Endothelial cell of umbilical vein (primary cell): ENCODE results near the gene CYP51A1. TPM values are rescaled to one million over a fixed set of nuclear protein-coding genes. Genes with fewer than 3 reads are reported as not detected.
"Not testable (repeated sequence)": the region's sequence is repeated elsewhere in the genome, so short reads cannot be mapped to it uniquely, and the experiment has no call there.

Source experiments
- BruUV-seq: library from RNA; stranded (reverse); fragments of 400-500 nt; replicated peaks from 2 replicates; lab custom pipeline; 2021; lab: Mats Ljungman, UMichigan
- CTCF ChIA-PET: fragments of 300-600, 350-600 bp; sonication (Branson Sonifier 250); formaldehyde crosslinking; loops from one replicate; lab custom pipeline; 2021; ENCODE audit warnings: antibody characterized with exemption, inconsistent platforms; lab: Charles Lee
- POLR2A ChIA-PET: fragments of 300-600, 350-600 bp; sonication (Branson Sonifier 250); formaldehyde crosslinking; loops from one replicate; lab custom pipeline; 2021; ENCODE audit warnings: antibody characterized with exemption, inconsistent platforms; lab: Charles Lee
- DNase-seq: peaks from one replicate; pipeline ENCODE4 v3.0.0-alpha.2; 2011; ENCODE audit warnings: low read depth, low spot score
- FAIRE-seq: peaks from 2 replicates; lab custom pipeline; 2011; peaks lifted over from hg19 to GRCh38; lab: Jason Lieb, UNC
- H2AFZ ChIP-seq: 2 replicates; pipeline ENCODE4 v1.6.0; 2012; ENCODE audit warnings: low read depth, low read length, control low read depth, inconsistent platforms
- H3K27ac ChIP-seq: 2 replicates; pipeline ENCODE4 v1.5.1; 2011; ENCODE audit warnings: low read depth, mild to moderate bottlenecking, control low read depth, low read length, moderate library complexity; ENCODE audit not compliant: insufficient read depth
- H3K27me3 ChIP-seq, 2 experiments: 2 replicates each; pipeline versions ENCODE4 v1.6.0 to v1.6.1; 2011; ENCODE audit warnings: low read length in 2 of 2, mixed read lengths in 1 of 2; ENCODE audit not compliant: control insufficient read depth in 2 of 2, insufficient read depth in 2 of 2
- H3K36me3 ChIP-seq, 2 experiments: 2 replicates in 1 of 2; 3 replicates in 1 of 2; pipeline ENCODE4 v1.5.1; 2011; ENCODE audit warnings: low read length in 2 of 2, mild to moderate bottlenecking in 1 of 2, moderate library complexity in 1 of 2; ENCODE audit not compliant: control insufficient read depth in 2 of 2, insufficient read depth in 2 of 2; ENCODE audit errors: extremely low read depth in 1 of 2
- H3K4me1 ChIP-seq: 3 replicates; pipeline ENCODE4 v1.5.1; 2011; ENCODE audit warnings: mild to moderate bottlenecking, low read length; ENCODE audit not compliant: control insufficient read depth, insufficient read depth; ENCODE audit errors: extremely low read depth
- H3K4me2 ChIP-seq: 2 replicates; pipeline ENCODE4 v1.6.1; 2011; ENCODE audit warnings: low read length, control low read depth, mixed read lengths; ENCODE audit not compliant: insufficient read depth
- H3K4me3 ChIP-seq, 3 experiments: fragments of 200-600 bp in 1 of 3; sonication (generic), shearing (Covaris generic) in 1 of 3; replicated peaks in 1 of 3; 2 replicates each; pipeline ENCODE4 v1.5.1; 2011 to 2016; ENCODE audit warnings: control low read depth in 3 of 3, low read length in 3 of 3, mild to moderate bottlenecking in 2 of 3, inconsistent platforms in 1 of 3, low read depth in 1 of 3, moderate library complexity in 1 of 3; ENCODE audit not compliant: insufficient read depth in 1 of 3
- H3K79me2 ChIP-seq: 2 replicates; pipeline ENCODE4 v1.6.0; 2012; ENCODE audit warnings: low read length, inconsistent platforms; ENCODE audit not compliant: control insufficient read depth, insufficient read depth
- H3K9ac ChIP-seq: replicated peaks from 2 replicates; pipeline ENCODE3; 2011; ENCODE audit warnings: low read length, control low read depth; ENCODE audit not compliant: insufficient read depth; ENCODE audit errors: extremely low read depth
- H3K9me1 ChIP-seq: replicated peaks from 3 replicates; pipeline ENCODE4 v1.6.0; 2011; ENCODE audit warnings: mild to moderate bottlenecking, low read length; ENCODE audit not compliant: control insufficient read depth, insufficient read depth; ENCODE audit errors: extremely low read depth
- H3K9me3 ChIP-seq: replicated peaks from 2 replicates; pipeline ENCODE4 v1.5.1; 2012; ENCODE audit warnings: low read length, inconsistent platforms; ENCODE audit not compliant: control insufficient read depth, insufficient read depth
- H4K20me1 ChIP-seq: replicated peaks from 2 replicates; pipeline ENCODE3; 2011; ENCODE audit warnings: mild to moderate bottlenecking, low read length; ENCODE audit not compliant: control insufficient read depth, insufficient read depth; ENCODE audit errors: extremely low read depth
- CTCF ChIP-seq, 2 donors: IDR thresholded peaks; 1 replicate in 1 of 2; 2 replicates in 1 of 2; pipeline ENCODE4 v1.5.1; 2011; ENCODE audit warnings: low read length in 2 of 2, mild to moderate bottlenecking in 2 of 2, moderate library complexity in 2 of 2, control low read depth in 1 of 2, inconsistent platforms in 1 of 2, low read depth in 1 of 2; ENCODE audit not compliant: insufficient read depth in 1 of 2; ENCODE audit errors: extremely low read depth in 1 of 2
- EZH2 ChIP-seq: IDR thresholded peaks from 2 replicates; pipeline ENCODE4 v1.6.1; 2012; ENCODE audit warnings: borderline replicate concordance, low read depth, mild to moderate bottlenecking, moderate library complexity, low read length, inconsistent platforms; ENCODE audit not compliant: severe bottlenecking
- FOS ChIP-seq: IDR thresholded peaks from 2 replicates; pipeline ENCODE4 v1.6.1; 2011; ENCODE audit warnings: mild to moderate bottlenecking, low read length, moderate library complexity, borderline replicate concordance; ENCODE audit not compliant: insufficient read depth
- GATA2 ChIP-seq: IDR thresholded peaks from 2 replicates; pipeline ENCODE4 v1.7.0; 2011; ENCODE audit warnings: low read depth, mild to moderate bottlenecking, moderate library complexity, mixed read lengths, low read length; ENCODE audit not compliant: insufficient read length, insufficient read depth
- JUN ChIP-seq: IDR thresholded peaks from 2 replicates; pipeline ENCODE4 v1.6.1; 2011; ENCODE audit warnings: borderline replicate concordance, low read depth; ENCODE audit not compliant: insufficient read length, insufficient read depth
- MAX ChIP-seq: IDR thresholded peaks from 2 replicates; pipeline ENCODE4 v1.6.1; 2011; ENCODE audit not compliant: insufficient read depth, insufficient read length
- MYC ChIP-seq: IDR thresholded peaks from one replicate; pipeline ENCODE4 v1.6.1; 2011; ENCODE audit warnings: mild to moderate bottlenecking, low read depth, low read length
- POLR2A ChIP-seq: IDR thresholded peaks from 2 replicates; pipeline ENCODE4 v1.6.1; 2012; ENCODE audit warnings: low read depth, mild to moderate bottlenecking, control low read depth, low read length
- POLR2AphosphoS5 ChIP-seq: IDR thresholded peaks from 2 replicates; pipeline ENCODE4 v1.6.1; 2012; ENCODE audit warnings: low read depth, mild to moderate bottlenecking, control low read depth, low read length, moderate library complexity; ENCODE audit not compliant: insufficient read depth
- dilution Hi-C: fragments of 300-500 bp; cut with MboI; formaldehyde crosslinking; loops from one replicate; pipeline ENCODE4 v1.15.0; 2019; ENCODE audit warnings: low sequenced_read_pairs; ENCODE audit not compliant: extremely low pct_ligation_motif_present
- intact Hi-C: fragments of 100-400 bp; cut with micrococcal nuclease; formaldehyde crosslinking; loops from one replicate; pipeline ENCODE4 v1.10.0; 2022
- polyA plus RNA-seq, 4 experiments: library from polyadenylated mRNA; depleted of rRNA in 3 of 4; stranded (reverse) in 3 of 4; unstranded in 1 of 4; fragments of >200 nt; gene quantifications; 2 replicates each; pipeline versions ENCODE4 v1.2.1 to v1.2.3, GENCODE V29; 2011 to 2012; ENCODE audit warnings: missing spikeins in 1 of 4
- total RNA-seq: library from RNA; stranded (reverse); gene quantifications from 2 replicates; pipeline ENCODE4 v1.2.3, GENCODE V29; 2021

Gene CYP51A1
- total and polyA plus RNA-seq, 2 donors (not counting 3 experiments of a cell fraction or from before 2014, with no cell fraction given) = 16.5 to 119 TPM

GRCh38 chr7:92108821-92109220 lies 25.5 kb downstream of the CYP51A1 start:
- DNase-seq = no peak
- dilution Hi-C loops = no loop called here
- Histone ChIP-seq H3K27ac (no peak overlapping the region), H3K4me1 (no peaks in the 10 kb centered on the region), H3K9me1 (no peaks in the 10 kb centered on the region), H2AFZ (no peak overlapping the region), H4K20me1 (no peaks in the 10 kb centered on the region), H3K27me3 (no peaks in the 10 kb centered on the region), H3K4me2 (no peak overlapping the region), H3K36me3 (peaks cover 6 to 13% of the 10 kb centered on the region in 2 experiments), H3K9me3 (no peaks in the 10 kb centered on the region), H3K4me3 (no peak overlapping the region), H3K79me2 (no peaks in the 10 kb centered on the region), H3K9ac (no peak overlapping the region)
- ChIA-PET CTCF (no interaction called here), POLR2A (no interaction called here)
- BruUV-seq = no TSS peak
- no peak for FAIRE-seq
- no peak for TF ChIP-seq POLR2AphosphoS5
- TF ChIP-seq FOS = no peak
- no peak for TF ChIP-seq GATA2
- no peak for TF ChIP-seq MAX
- TF ChIP-seq JUN = no peak
- TF ChIP-seq MYC = no peak
- TF ChIP-seq POLR2A = no peak
- no peak for TF ChIP-seq CTCF (IDR thresholded peaks at IDR 0.05; ENCODE audit: extremely low read depth in 1 of 2, insufficient read depth in 1 of 2, low read depth in 1 of 2, low read length in 2 of 2)
- TF ChIP-seq EZH2 = no peak
- intact Hi-C loops = no loop called here

GRCh38 chr7:92102862-92103261 lies 31.4 kb downstream of the CYP51A1 start:
- CTCF ChIA-PET = interaction anchor here (1.5 kb wide), 1 partner anchor 23 kb away, joined by 4 read pairs; no protein-coding TSS in a partner anchor
- POLR2A ChIA-PET, H3K4me3 ChIP-seq, H4K20me1 ChIP-seq, H2AFZ ChIP-seq, H3K27me3 ChIP-seq, H3K4me2 ChIP-seq, BruUV-seq, H3K9me3 ChIP-seq, DNase-seq, H3K9ac ChIP-seq, dilution Hi-C loops, H3K9me1 ChIP-seq, intact Hi-C loops, FAIRE-seq, H3K79me2 ChIP-seq, H3K4me1 ChIP-seq, H3K27ac ChIP-seq: not testable (repeated sequence)
- H3K36me3 ChIP-seq = peaks cover 5 to 14% of the 10 kb centered on the region in 2 experiments
